Esophagus muscularis mucosa (tissue), 4 donors: ENCODE data around the gene GGT7. TPM values are rescaled to one million over a fixed set of nuclear protein-coding genes. Genes with fewer than 3 reads are reported as not detected.
A peak's percentile ranks its signal among the peaks of the same experiment; 100 is the strongest.

Experiments
- DNase-seq: peaks from one replicate; pipeline ENCODE4 v3.0.0-alpha.2; 2017; ENCODE audit errors: extremely low spot score
- H3K27ac ChIP-seq, 4 donors: fragments of 200-600 bp; sonication (generic); replicated peaks in 1 of 4; 1 replicate in 3 of 4; 2 replicates in 1 of 4; pipeline ENCODE4 v1.5.1; 2016 to 2019; ENCODE audit warnings: mild to moderate bottlenecking in 1 of 4
- H3K27me3 ChIP-seq, 4 donors: fragments of 200-600 bp; sonication (generic); one replicate each; pipeline versions ENCODE4 v1.5.1 to v1.6.0; 2016 to 2019
- H3K36me3 ChIP-seq, 4 donors: fragments of 200-600 bp; sonication (generic); one replicate each; pipeline ENCODE4 v1.5.1; 2016 to 2019
- H3K4me1 ChIP-seq, 4 donors: fragments of 200-600 bp; sonication (generic); one replicate each; pipeline ENCODE4 v1.5.1; 2016 to 2019
- H3K4me3 ChIP-seq, 4 donors: fragments of 200-600 bp; sonication (generic); 1 replicate in 2 of 4; 2 replicates in 2 of 4; pipeline ENCODE4 v1.5.1; 2016 to 2019; ENCODE audit warnings: mild to moderate bottlenecking in 4 of 4, moderate library complexity in 1 of 4
- H3K9me3 ChIP-seq, 4 donors: fragments of 200-600 bp; sonication (generic); 1 replicate in 3 of 4; 2 replicates in 1 of 4; pipeline ENCODE4 v1.5.1; 2016 to 2019
- CTCF ChIP-seq, 3 experiments: fragments of 200-600 bp in 2 of 3; fragments of 450-650 bp in 1 of 3; sonication (generic) in 2 of 3; IDR thresholded peaks; one replicate each; pipeline ENCODE4 v1.5.1; 2017 to 2019; ENCODE audit warnings: antibody characterized with exemption in 3 of 3, mild to moderate bottlenecking in 2 of 3, moderate library complexity in 1 of 3
- EP300 ChIP-seq: sonication (generic); formaldehyde crosslinking; IDR thresholded peaks from one replicate; pipeline ENCODE4 v1.6.1; 2017; ENCODE audit warnings: antibody characterized with exemption
- POLR2A ChIP-seq: fragments of 450-650 bp; IDR thresholded peaks from one replicate; pipeline ENCODE4 v1.6.1; 2017; ENCODE audit warnings: antibody characterized with exemption, moderate library complexity, mild to moderate bottlenecking, low read depth
- POLR2AphosphoS5 ChIP-seq, 2 donors: sonication (generic); formaldehyde crosslinking; IDR thresholded peaks; one replicate each; pipeline ENCODE4 v1.6.1; 2017; ENCODE audit warnings: antibody characterized with exemption in 2 of 2
- WGBS: methylation state at CpG from one replicate; pipeline ENCODE4 v1.1.5; 2018; 5-methylcytosine and 5-hydroxymethylcytosine counted together
- intact Hi-C: fragments of 100-400 bp; cut with DNase I; formaldehyde crosslinking; loops from one replicate; pipeline ENCODE4 v1.15.1; 2023
- total RNA-seq, 4 donors: library from RNA; depleted of rRNA; stranded (reverse); fragments of >200 nt; gene quantifications; one replicate each; pipeline versions ENCODE4 v1.1.0 to v1.2.1, GENCODE V29; 2016

GGT7 gene
- total RNA-seq, 4 donors from 2014 or later: 7.6 to 11.9 (median 9.4) TPM

- 94% methylated on average over 5 of the region's 5 CpGs for WGBS
- Histone ChIP-seq H3K27ac (no peak overlapping the region), H3K4me1 (no peaks in the 10 kb centered on the region), H3K27me3 (no peaks in the 10 kb centered on the region), H3K9me3 (no peaks in the 10 kb centered on the region), H3K36me3 (peaks cover 25 to 74% (median 54%) of the 10 kb centered on the region in 4 donors), H3K4me3 (no peak overlapping the region)
- TF ChIP-seq POLR2A (no peak), CTCF (IDR thresholded peaks at IDR 0.05) (no peak), POLR2AphosphoS5 (IDR thresholded peaks at IDR 0.05) (no peak), EP300 (no peak)
- DNase-seq: no peak
- intact Hi-C loops: loop anchor here (10.0 kb wide), 1 partner anchor 64 kb away; no protein-coding TSS in a partner anchor
These were observed 24.1 kb downstream of the GGT7 start for GRCh38 chr20:34848597-34848996.

- no peak for TF ChIP-seq EP300
- TF ChIP-seq POLR2A: no peak
- TF ChIP-seq POLR2AphosphoS5 (IDR thresholded peaks at IDR 0.05): no peak
- no peak for TF ChIP-seq CTCF (IDR thresholded peaks at IDR 0.05)
- intact Hi-C loops: loop anchor here (10.0 kb wide), 1 partner anchor 59 kb away; no protein-coding TSS in a partner anchor
- H3K36me3 ChIP-seq: peaks cover under 1 to 23% (median 8%) of the 10 kb centered on the region in 4 donors
These were observed 29.2 kb downstream of the GGT7 start for GRCh38 chr20:34843421-34843820.

GRCh38 chr20:34842143-34842542 is 30.5 kb downstream of the GGT7 start:
- H3K4me3 ChIP-seq: no peak overlapping the region
- no peaks in the 10 kb centered on the region for H3K27me3 ChIP-seq
- H3K9me3 ChIP-seq: no peaks in the 10 kb centered on the region
- intact Hi-C loops: loop anchor here (10.0 kb wide), 1 partner anchor 57 kb away; no protein-coding TSS in a partner anchor
- H3K27ac ChIP-seq: no peak overlapping the region
- 77% methylated on average over 2 of the region's 2 CpGs for WGBS
- H3K4me1 ChIP-seq: no peaks in the 10 kb centered on the region
- H3K36me3 ChIP-seq: peaks cover 0 to 14% (median 3%) of the 10 kb centered on the region in 4 donors
- no peak for DNase-seq
- TF ChIP-seq CTCF (IDR thresholded peaks at IDR 0.05) (no peak), POLR2AphosphoS5 (IDR thresholded peaks at IDR 0.05) (no peak), EP300 (no peak), POLR2A (no peak)

More at GRCh38 chr20:34843421-34843820, 29.2 kb downstream of the GGT7 start:
- H3K27me3 ChIP-seq: no peaks in the 10 kb centered on the region
- no peak overlapping the region for H3K4me3 ChIP-seq
- DNase-seq: no peak
- WGBS: 91% methylated on average over 2 of the region's 2 CpGs
- H3K9me3 ChIP-seq: no peaks in the 10 kb centered on the region
- no peaks in the 10 kb centered on the region for H3K4me1 ChIP-seq
- no peak overlapping the region for H3K27ac ChIP-seq

- H3K27ac ChIP-seq: no peak overlapping the region
- H3K4me3 ChIP-seq: no peak overlapping the region
- no peaks in the 10 kb centered on the region for H3K27me3 ChIP-seq
- no peak for DNase-seq
- no peaks in the 10 kb centered on the region for H3K9me3 ChIP-seq
- intact Hi-C loops: loop anchor here (5.0 kb wide), 1 partner anchor 38 kb away; the partner anchor contains the start of gene GGT7
- WGBS: 29% methylated on average over 6 of the region's 6 CpGs
- H3K36me3 ChIP-seq: no peaks in the 10 kb centered on the region
- H3K4me1 ChIP-seq: peaks cover 0 to 5% (median 0%) of the 10 kb centered on the region in 4 donors
- TF ChIP-seq CTCF (IDR thresholded peaks at IDR 0.05): peak; percentile 33 to 52 (median 49)
- TF ChIP-seq EP300: no peak
These were observed 38.2 kb downstream of the GGT7 start for GRCh38 chr20:34834459-34834893.

GRCh38 chr20:34831936-34832335 is 40.7 kb downstream of the GGT7 start:
- intact Hi-C loops: loop anchor here (5.0 kb wide), 1 partner anchor 40 kb away; the partner anchor contains the start of gene GGT7

More at GRCh38 chr20:34831936-34832335, 40.7 kb downstream of the GGT7 start:
- Histone ChIP-seq H3K27ac (no peak overlapping the region), H3K4me1 (peaks cover 0 to 5% (median 0%) of the 10 kb centered on the region in 4 donors), H3K9me3 (no peaks in the 10 kb centered on the region), H3K4me3 (no peak overlapping the region), H3K27me3 (no peaks in the 10 kb centered on the region), H3K36me3 (no peaks in the 10 kb centered on the region)
- DNase-seq: no peak
- WGBS: 78% methylated on average over 5 of the region's 5 CpGs
- TF ChIP-seq POLR2AphosphoS5 (IDR thresholded peaks at IDR 0.05) (no peak), CTCF (IDR thresholded peaks at IDR 0.05) (no peak), EP300 (no peak), POLR2A (no peak)
